A673 (cell line): ENCODE results near the gene FBXL13.

Source experiments
- CTCF ChIP-seq: fragments of 300-800, 200-600 bp; sonication (generic); conservative IDR thresholded peaks from 2 replicates; pipeline ENCODE4 v1.5.1; 2017; ENCODE audit warnings: low read depth, mild to moderate bottlenecking, antibody characterized with exemption, low read length, moderate library complexity, mixed read lengths
- EZH2 ChIP-seq: fragments of 200-600 bp; sonication (generic); IDR thresholded peaks from 2 replicates; pipeline ENCODE4 v1.6.1; 2017; ENCODE audit warnings: borderline replicate concordance, low read depth, mild to moderate bottlenecking, mixed read lengths, antibody characterized with exemption, low read length; ENCODE audit not compliant: poor library complexity, severe bottlenecking

GRCh38 chr7:102993718-102994029 is 80.9 kb downstream of the FBXL13 start:
- TF ChIP-seq CTCF (no peak), EZH2 (no peak)
